Posterior vena cava (tissue), 2 donors: Measurements from ENCODE around the gene PHF20. TPM values are rescaled to one million over a fixed set of nuclear protein-coding genes. Genes with fewer than 3 reads are reported as not detected.
"Not testable (repeated sequence)": the region's sequence is repeated elsewhere in the genome, so short reads cannot be mapped to it uniquely, and the experiment has no call there.

Experiments used
- DNase-seq: peaks from one replicate; pipeline ENCODE4 v3.0.0-alpha.2; 2020; ENCODE audit warnings: low spot score
- intact Hi-C, 2 donors: fragments of 100-400 bp; cut with DNase I; formaldehyde crosslinking; loops; one replicate each; pipeline versions ENCODE4 v1.14.1 to v1.14.2; 2022 to 2023
- total RNA-seq, 2 donors: library from RNA; stranded (reverse); fragmentation: NEBNext Ultra II Directional; extraction: Animal tissue kit (Norgen Biotek cat#: 25700); gene quantifications; one replicate each; pipeline ENCODE4 v1.2.1, GENCODE V29; 2021
- donor health status: DM: yes; HTN: yes; CAD: no.
- donor health status: DM: yes; HTN: yes; CAD: no.

Gene PHF20
- total RNA-seq, 2 donors from 2014 or later, result 55.2 to 59.6 TPM

DNA sequence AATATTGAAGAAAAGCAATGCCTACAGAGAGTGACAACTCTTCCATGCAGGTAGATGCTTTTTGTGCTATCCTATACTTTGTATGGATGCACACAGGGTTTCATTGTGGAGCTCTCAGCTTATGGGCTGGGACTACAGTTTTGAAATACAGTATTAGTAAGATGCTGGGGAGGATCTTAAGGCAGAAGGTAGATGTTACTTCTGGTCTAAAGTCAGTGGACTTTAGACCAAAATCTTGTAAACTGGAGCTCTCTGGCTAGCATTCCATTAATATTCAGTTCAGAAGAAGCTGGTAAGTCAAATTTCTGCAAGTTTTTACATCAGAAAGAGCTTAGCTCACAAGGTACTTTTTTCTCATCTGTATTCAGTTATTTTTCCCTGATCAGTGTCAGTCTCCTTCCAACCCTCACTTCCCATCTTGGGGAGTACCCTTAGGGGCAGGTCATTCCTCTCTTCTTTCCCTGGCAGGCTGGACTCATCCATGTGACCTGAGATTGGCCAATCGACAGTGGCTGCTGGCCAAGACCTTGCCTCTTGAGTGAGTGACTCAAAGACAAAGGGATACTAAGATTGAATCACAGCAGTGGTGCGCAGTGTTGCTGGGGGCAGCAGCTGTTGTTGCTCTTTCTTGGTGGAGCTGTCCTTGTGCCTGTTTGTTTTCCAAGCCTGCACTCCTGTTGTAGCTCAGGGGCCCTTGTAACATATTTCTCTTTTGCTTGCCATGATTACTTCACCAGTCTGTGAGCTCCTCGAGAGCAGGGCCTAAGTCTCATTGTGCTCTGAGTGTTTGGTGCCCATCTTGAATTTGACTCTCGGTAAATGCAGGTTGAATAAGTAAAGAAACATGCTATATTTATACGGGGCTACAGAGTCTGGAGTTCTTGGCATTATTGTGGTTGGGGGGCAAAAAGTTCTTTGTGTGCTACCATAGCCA, 2.8 kb upstream of the PHF20 start:
- intact Hi-C loops, result no loop called here
- peak; percentile 99 for DNase-seq

DNA sequence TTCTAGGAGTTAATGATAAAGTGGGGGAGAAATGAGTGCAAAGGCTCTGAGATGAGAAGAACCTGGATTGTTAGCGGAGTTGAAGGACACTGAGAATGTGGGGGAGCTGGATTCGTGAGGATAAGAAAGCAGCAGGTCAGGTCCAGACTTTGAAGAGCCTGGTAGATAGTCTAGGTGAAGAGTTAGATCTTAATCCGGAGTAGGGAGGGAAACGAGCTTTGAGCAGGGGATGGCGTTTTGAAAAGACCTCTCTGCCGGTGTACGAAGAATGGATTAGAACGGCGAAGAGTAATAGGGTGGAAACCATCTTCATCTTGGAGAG, 487 bp upstream of the PHF20 start:
- intact Hi-C loops, result loop anchor here in 1 of 2 donors (2.0 kb wide), 1 partner anchor 29 kb away; the partner anchor contains the start of gene RBM39
- DNase-seq, result no peak

DNA sequence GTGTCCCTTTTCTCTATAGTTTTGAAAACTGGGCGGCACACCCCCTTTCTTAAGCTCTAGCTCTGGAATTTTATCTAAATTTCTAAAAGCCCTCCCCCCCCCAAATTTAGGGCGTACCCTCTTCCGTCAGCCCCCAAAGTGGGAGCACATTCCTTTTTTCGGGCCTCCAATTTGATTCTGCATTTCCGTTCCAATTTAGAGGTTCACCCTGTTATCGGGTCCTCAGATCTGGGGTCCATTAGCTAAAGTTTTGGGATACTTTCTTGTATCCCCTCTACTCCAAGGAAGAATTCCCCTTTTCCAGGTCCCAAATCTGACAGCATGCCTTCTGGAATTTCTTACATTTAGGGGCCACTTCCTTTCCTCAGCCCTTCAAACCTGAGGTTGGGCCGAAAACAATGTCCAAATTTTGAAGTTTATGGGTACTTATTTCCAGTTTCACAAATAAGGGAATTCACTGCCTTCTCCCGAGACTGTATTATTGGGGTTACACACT, 796 bp downstream of the PHF20 start:
- DNase-seq, result no peak
- intact Hi-C loops, result no loop called here

DNA sequence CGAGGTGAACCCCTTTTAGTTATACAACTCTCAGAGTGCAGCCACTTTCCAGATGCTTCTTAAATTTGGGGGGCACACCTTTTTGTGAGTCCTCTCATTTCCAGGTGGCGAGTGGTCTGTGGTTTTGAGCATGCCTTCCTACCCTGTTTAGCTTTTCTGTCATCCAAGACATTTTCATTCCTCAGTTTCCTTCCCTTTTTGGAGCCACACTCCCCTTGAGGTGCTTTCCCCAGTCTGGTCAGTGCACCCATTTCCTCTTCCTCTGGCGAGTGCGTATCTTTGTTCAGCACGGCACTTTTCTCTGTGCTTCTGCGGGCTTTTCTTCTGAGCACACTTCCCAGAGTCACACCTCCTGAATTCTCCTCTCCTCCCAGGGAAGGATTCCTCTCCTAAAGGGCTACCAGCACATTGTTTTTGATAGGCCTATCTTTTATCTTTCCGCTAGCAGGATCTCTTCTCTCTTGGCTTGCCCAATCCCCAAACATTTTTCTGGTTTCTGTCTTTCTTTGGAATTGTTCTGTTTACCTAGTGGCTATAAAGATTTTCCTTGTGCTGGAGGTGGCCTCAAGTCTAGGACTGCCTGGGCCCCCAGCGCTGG, 1.4 kb downstream of the PHF20 start:
- intact Hi-C loops, result no loop called here

DNA sequence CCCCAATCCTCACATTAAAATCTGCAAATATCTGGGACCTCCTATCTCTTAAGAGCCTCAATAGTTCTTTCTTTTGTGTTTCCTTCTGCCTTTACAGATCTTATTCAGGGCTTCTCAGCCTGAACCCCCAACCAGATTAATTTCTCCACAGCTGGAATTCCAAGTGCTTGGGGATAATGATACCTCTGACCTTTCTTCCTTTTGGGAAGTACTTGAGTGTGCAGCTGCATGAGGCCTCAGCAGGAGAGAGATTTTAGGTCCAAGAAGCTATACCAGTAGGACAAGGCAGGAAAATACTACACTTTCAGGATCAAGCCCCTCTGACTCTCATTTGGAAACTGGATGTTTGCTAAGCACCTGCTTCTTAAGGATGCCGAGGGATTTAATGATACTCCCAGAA, 2.6 kb downstream of the PHF20 start:
- no peak for DNase-seq
- intact Hi-C loops, result no loop called here

More for the DNA sequence above, 1.4 kb downstream of the PHF20 start:
- DNase-seq, result no peak

DNA sequence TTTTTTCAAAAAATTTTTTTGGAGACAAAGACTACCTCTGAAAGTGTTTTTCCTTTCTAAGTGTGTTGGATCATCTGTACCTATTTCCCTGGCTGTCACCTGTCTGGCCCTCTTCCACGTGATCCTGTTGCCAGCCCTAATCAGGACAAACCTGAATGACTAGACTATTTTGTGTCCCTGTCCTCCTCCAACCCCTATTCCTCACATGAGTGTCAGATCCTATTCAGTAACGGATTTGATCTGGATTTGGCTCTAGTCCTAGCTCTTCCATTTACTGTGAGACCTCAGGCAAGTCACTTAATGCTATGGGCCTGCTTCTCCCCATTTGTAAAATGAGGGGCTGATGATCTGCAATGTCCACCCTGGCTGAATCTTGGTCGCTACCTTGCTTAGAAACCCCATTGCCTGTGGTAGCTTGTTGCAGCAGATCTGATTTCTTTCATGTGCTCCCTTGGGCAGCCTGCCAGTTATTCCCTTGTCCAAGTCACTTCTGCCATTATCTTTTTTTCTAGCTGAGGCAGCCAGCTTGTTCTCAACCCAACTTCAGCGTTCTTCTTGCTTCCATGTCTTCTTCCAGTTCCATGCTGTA, 4.8 kb downstream of the PHF20 start:
- intact Hi-C loops, result no loop called here
- peak; percentile 85 for DNase-seq

DNA sequence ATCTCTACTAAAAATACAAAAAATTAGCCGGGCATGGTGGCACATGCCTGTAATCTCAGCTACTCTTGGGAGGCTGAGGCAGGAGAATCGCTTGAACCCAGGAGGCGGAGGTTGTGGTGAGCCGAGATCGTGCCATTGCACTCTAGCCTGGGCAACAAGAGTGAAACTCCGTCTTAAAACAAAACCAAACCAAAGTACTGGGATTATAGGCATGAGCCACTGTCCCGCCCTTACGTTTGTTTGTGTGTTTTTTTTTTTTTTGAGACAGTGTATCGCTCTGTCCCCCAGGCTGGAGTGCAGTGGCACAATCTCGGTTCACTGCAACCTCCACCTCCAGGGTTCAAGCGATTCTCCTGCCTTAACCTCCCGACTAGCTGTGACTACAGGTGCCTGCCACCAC, 12.0 kb downstream of the PHF20 start:
- peak; percentile 5 for DNase-seq
- intact Hi-C loops, result not testable (repeated sequence)

DNA sequence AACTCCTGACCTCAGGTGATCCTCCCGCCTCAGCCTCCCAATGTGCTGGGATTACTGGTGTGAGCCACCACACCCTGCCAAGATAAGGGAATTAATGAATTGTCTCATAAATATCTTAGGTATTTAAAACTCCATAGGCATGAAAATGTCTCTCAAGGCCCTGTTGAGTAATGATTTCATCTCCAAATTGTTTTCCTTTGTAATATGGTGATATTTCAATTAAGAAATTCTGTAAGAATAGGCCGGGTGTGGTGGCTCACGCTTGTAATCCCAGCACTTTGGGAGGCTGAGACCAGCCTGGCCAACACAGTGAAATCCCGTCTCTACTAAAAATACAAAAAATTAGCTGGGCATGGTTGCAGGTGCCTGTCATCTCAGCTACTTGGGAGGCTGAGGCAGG, 13.7 kb downstream of the PHF20 start:
- DNase-seq, result peak; percentile 13
- intact Hi-C loops, result not testable (repeated sequence)

DNA sequence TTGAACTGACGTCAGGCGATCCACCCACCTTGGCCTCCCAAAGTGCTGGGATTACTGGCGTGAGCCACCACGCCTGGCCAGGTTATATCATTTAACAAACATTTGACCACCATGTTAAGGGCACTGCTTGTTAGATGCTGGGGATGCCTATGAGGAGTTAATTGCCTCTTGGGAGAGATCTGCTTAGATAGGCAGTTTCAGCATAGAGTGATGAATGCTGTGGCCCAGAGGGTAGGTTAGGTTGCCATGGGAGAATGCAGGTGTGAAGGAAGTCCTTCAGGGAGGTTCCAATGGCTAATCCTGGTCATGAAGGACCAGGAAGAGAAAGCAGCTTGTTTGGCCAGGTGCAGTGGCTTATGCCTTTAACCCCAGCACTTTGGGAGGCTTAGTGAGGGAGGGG, 17.0 kb downstream of the PHF20 start:
- intact Hi-C loops, result no loop called here
- DNase-seq, result no peak

DNA sequence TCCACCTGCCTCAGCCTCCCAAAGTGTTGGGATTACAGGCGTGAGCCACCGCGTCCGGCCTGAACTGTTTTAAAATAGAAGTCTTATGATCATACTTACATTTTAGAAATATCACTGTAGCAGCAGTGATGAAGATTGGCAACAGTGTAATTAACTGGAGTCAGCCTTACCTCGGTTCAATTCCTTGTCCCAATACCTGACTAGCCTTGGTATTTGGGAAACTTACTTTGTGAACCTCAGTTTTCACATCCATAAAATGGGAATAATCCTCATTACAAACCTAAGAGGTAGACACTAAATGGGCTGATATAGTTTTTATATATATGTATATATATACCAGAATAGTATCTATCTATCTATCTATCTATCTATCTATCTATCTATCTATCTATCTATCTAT, 19.3 kb downstream of the PHF20 start:
- intact Hi-C loops, result no loop called here
- peak; percentile 11 for DNase-seq

DNA sequence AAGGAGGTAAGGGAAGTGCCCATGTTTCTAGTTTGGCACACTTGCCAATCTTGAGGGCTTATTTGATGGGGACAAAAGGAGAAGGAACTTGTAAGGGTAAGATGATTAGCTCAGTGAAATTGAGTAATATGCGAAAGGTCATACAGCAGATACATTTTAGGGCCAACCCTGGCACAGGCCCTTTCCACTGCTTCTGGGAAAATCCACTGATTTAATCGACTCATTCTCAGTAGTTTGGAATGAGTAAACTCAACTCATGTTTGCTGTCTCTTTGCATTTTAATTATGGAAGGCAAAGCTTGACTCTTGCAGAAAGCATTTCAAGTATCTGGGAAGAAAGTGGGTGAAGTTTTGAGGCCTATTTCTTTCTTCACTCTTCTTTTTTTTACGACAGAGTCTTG, 20.0 kb downstream of the PHF20 start:
- intact Hi-C loops, result no loop called here
- DNase-seq, result peak; percentile 76

DNA sequence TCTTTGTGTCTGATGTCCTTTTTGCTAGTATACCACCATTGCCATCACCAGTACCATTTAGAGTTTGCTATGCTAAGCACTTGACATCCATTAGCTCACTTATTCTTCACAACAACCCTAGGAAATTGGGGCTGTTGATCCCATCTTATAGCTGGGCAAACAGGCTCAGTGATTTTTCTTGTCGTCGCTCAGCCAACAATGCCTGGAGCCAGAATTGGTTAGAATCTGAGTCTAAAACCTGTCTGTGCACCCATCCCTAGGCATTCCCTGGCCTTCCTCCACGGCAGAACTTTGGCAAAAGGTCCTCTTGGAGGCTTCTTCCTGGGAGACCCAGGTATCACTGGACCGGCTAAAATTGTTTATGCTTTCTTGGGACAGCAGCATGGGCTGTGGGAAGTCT, 20.9 kb downstream of the PHF20 start:
- DNase-seq, result peak; percentile 32
- intact Hi-C loops, result no loop called here

DNA sequence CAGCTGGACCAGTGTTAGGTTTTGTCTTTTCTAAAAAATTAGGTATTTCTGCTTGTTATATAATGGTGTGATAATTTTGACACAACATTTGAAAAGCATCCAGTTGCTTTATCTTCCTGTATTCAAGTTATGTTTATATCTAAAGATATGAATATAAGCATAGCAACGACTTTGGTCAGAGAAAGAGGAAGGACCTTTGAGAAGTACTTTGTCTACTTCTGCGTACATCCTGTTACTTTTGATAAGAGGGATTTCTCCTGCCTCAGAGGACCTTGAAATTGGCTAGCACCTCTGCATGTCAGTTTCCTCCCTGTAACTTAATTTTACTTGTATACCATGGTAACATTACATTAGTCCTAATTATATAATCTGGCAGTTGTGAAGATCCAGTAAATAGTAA, 24.8 kb downstream of the PHF20 start:
- DNase-seq, result no peak
- intact Hi-C loops, result no loop called here

DNA sequence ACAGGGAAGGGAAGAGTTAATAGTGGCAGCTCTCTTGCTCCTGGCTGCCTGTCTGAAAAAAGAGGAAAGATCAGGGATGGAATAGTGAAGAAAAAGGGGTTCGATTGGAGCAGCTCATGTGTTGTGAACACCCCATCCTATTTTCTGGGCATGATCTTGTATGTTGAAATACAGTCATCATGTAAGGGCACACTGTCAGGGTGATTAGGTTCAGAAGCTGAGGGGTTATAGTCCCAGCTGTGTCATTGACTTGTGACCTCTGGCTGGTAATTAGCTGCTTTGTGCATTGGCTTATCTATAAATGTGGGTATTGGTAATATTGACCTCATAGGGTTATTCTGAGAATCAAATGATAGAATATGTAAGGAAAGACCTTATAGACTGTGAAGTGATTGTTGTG, 30.1 kb downstream of the PHF20 start:
- DNase-seq, result no peak
- intact Hi-C loops, result no loop called here

DNA sequence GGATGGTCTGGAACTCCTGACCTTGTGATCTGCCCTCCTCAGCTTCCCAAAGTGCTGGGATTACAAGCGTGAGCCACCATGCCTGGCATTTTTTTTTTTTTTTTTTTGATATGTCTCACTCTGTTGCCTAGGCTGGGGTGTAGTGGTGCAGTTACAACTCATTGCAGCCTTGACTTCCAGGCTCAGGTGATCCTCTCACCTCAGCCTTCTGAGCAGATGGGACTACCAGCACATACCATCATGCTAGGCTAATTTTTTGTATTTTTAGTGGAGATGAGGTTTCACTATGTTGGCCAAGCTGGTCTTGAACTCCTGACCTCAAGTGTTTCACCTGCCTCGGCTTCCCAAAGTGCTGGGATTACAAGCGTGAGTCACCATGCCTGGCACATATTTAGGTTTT, 34.3 kb downstream of the PHF20 start:
- intact Hi-C loops, result no loop called here
- DNase-seq, result peak; percentile 17

DNA sequence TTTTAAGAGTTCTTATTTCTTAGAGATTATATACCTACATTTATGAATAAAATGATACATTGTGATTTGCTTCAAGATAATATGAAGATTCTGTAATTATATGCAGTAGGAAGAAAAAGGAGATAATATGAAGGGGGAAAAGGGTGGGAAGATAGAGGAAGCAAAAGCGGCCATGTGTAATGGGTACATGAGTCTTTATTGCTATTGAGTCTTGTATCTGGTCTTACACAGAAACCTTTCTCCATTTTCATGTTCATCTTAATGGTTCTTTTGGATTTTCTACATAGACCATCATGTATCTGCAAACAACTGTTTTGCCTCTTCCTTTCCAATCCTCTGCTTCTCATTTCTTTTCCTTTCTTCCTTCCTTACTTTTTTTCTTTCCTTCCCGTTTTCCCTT, 36.1 kb downstream of the PHF20 start:
- intact Hi-C loops, result no loop called here

DNA sequence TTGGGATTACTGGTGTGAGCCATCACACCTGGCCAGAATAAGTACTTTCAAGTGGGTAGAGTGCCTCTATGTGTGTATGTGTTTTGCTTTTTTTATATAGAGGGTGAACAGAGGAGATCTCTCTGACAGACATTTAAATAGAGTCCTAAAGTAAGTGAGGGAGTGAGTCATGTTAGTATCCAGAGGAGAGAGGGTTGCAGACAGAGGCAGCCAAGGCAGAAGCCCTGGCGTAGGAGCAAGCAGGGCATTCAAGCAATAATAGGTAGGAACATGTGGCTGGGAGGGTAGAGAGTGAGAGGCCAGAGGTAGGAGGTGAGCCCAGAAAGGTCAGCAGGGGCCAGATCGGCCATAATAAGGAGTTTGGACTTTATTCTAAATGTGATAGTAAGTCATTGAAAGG, 48.9 kb downstream of the PHF20 start:
- peak; percentile 12 for DNase-seq
- intact Hi-C loops, result no loop called here

More for the DNA sequence above, 36.1 kb downstream of the PHF20 start:
- DNase-seq, result no peak

DNA sequence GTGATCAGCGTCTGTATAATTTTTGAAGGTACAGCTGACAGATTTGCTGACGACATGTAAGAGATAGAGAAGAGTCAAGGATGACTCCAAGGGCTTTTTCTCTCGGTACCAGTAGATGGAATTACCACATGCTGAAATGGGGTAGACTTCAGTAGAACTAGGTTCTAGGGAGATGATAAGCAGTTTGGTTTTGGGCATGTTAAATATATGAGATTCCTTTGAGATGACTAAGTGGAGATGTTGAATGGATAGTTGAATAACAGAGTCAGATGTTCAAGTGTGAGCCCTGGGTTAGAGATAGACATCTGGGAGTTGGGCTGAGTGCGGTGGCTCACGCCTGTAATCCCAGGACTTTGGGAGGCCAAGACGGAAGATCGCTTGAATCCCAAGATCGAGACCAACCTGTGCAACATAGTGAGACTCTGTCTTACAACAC, 50.0 kb downstream of the PHF20 start:
- intact Hi-C loops, result no loop called here
- DNase-seq, result no peak

DNA sequence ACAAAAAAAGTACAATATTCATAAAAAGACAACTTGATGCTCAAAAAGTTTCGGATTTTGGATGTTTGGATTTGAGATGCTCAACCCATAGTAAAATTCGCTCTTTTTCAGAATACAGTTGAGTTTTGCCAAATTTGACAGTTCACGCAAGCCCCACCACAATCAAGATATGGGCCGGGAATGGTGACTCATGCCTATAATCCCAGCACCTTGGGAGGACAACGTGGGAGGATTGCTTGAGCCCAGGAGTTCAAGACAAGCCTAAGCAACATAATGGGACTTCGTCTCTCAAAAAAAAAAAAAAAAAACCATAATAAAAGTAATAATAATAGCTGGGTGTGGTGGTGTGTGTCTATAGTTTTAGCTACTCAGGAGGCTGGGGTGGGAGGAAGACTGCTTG, 51.3 kb downstream of the PHF20 start:
- DNase-seq, result no peak
- intact Hi-C loops, result no loop called here

DNA sequence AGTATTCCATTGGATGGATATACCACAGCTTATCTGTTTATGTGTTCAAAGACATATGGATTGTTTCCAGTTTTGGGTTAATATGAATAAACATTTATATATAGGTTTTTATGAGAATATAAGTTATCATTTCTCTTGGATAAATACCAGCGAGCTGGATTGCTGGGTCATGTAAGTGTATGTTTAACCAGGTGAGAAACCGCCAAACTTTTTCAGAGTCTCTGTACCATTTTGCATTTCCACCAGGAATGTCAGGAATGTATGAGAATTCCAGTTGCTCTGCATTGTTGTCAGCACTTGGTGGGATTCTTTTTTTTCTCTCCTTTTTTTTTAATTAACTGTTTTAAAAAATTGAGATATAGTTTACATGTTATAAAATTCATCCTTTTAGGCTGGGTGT, 52.1 kb downstream of the PHF20 start:
- no peak for DNase-seq
- intact Hi-C loops, result no loop called here
